OCI-LY1 (cell line): Measurements from ENCODE around the gene PIM1.

ENCODE experiments used
- H2AFZ ChIP-seq: fragments of 200-600 bp; sonication (generic), shearing (Covaris generic); 2 replicates; pipeline ENCODE4 v1.6.0; 2014; ENCODE audit warnings: antibody characterized with exemption, mild to moderate bottlenecking, low read length
- H3F3A ChIP-seq: fragments of 200-600 bp; sonication (generic), shearing (Covaris generic); 2 replicates; pipeline ENCODE4 v1.6.0; 2014; ENCODE audit warnings: mild to moderate bottlenecking, antibody characterized with exemption, low read length, moderate library complexity; ENCODE audit not compliant: insufficient read depth
- H3K27ac ChIP-seq: fragments of 200-600 bp; sonication (generic); 2 replicates; pipeline ENCODE4 v1.5.1; 2014; ENCODE audit warnings: low read length, mixed run types, mild to moderate bottlenecking, low read depth; ENCODE audit not compliant: poor library complexity, severe bottlenecking
- H3K27me3 ChIP-seq: fragments of 200-600 bp; sonication (generic); 2 replicates; pipeline ENCODE4 v1.6.0; 2014; ENCODE audit warnings: antibody characterized with exemption, mild to moderate bottlenecking, low read length, moderate library complexity; ENCODE audit not compliant: insufficient read depth
- H3K36me3 ChIP-seq: fragments of 200-600 bp; sonication (generic); 2 replicates; pipeline ENCODE4 v1.6.1; 2014; ENCODE audit warnings: mild to moderate bottlenecking, antibody characterized with exemption, low read length, moderate library complexity, mixed read lengths; ENCODE audit not compliant: insufficient read depth
- H3K4me1 ChIP-seq: fragments of 200-600 bp; sonication (generic); 2 replicates; pipeline ENCODE4 v1.5.1; 2014; ENCODE audit warnings: mild to moderate bottlenecking, low read length, moderate library complexity; ENCODE audit not compliant: insufficient read depth, severe bottlenecking
- H3K4me2 ChIP-seq: fragments of 200-600 bp; sonication (generic), shearing (Covaris generic); 2 replicates; pipeline ENCODE4 v1.6.1; 2014; ENCODE audit warnings: low read length
- H3K4me3 ChIP-seq: fragments of 200-600 bp; sonication (generic); 2 replicates; pipeline ENCODE4 v1.5.1; 2014; ENCODE audit warnings: low read length, low read depth, mild to moderate bottlenecking, mixed read lengths; ENCODE audit not compliant: poor library complexity, severe bottlenecking
- H3K79me2 ChIP-seq: fragments of 200-600 bp; shearing (Covaris generic); 2 replicates; pipeline ENCODE4 v1.6.1; 2016; ENCODE audit warnings: mixed run types, low read length, mixed read lengths; ENCODE audit not compliant: insufficient read depth
- H3K9ac ChIP-seq: fragments of 200-600 bp; sonication (generic), shearing (Covaris generic); 2 replicates; pipeline ENCODE4 v1.6.1; 2014; ENCODE audit warnings: mild to moderate bottlenecking, low read length, mixed read lengths
- H3K9me2 ChIP-seq: fragments of 200-600 bp; sonication (generic), shearing (Covaris generic); 2 replicates; pipeline ENCODE4 v1.6.1; 2014; ENCODE audit warnings: low read depth, mild to moderate bottlenecking, low read length, mixed read lengths
- H3K9me3 ChIP-seq: fragments of 200-600 bp; shearing (Covaris generic); 2 replicates; pipeline ENCODE4 v1.6.1; 2014; ENCODE audit warnings: low read length, mixed read lengths
- H4K20me1 ChIP-seq: fragments of 200-600 bp; sonication (generic), shearing (Covaris generic); 2 replicates; pipeline ENCODE4 v1.6.0; 2016; ENCODE audit warnings: mild to moderate bottlenecking, low read length; ENCODE audit not compliant: insufficient read depth
- CTCF ChIP-seq: fragments of 200-600 bp; sonication (generic), shearing (Covaris generic); IDR thresholded peaks from 2 replicates; pipeline ENCODE4 v1.5.1; 2017; ENCODE audit warnings: mild to moderate bottlenecking, antibody characterized with exemption, low read length, moderate library complexity, mixed read lengths
- EZH2 ChIP-seq: fragments of 200-600 bp; sonication (generic), shearing (Covaris generic); IDR thresholded peaks from 2 replicates; pipeline ENCODE4 v1.8.0; 2017; ENCODE audit warnings: borderline replicate concordance, mixed run types, mild to moderate bottlenecking, antibody characterized with exemption, low read length, moderate library complexity, mixed read lengths

PIM1 gene

GRCh38 chr6:37172912-37173492 is 3.0 kb downstream of the PIM1 start:
- H3K9me2 ChIP-seq = no peaks in the 10 kb centered on the region
- peak overlapping the region; percentile 93 for H3K27ac ChIP-seq
- peak overlapping the region; percentile 53; the same call in 1 of the 2 replicates for H3K9ac ChIP-seq
- no peaks in the 10 kb centered on the region for H3K27me3 ChIP-seq
- H2AFZ ChIP-seq = no peak overlapping the region
- no peaks in the 10 kb centered on the region for H3K9me3 ChIP-seq
- TF ChIP-seq CTCF = no peak
- H3K4me2 ChIP-seq = peak overlapping the region; percentile 82
- H3K36me3 ChIP-seq = peaks cover 59% of the 10 kb centered on the region
- peaks cover 26% of the 10 kb centered on the region for H3K79me2 ChIP-seq
- peak overlapping the region; percentile 89 for H3K4me3 ChIP-seq
- peaks cover 3% of the 10 kb centered on the region for H4K20me1 ChIP-seq
- peaks cover 32% of the 10 kb centered on the region for H3F3A ChIP-seq
- H3K4me1 ChIP-seq = peaks cover 54% of the 10 kb centered on the region

GRCh38 chr6:37173493-37174195 is 3.7 kb downstream of the PIM1 start:
- Histone ChIP-seq H4K20me1 (peaks cover 3% of the 10 kb centered on the region), H3K27ac (peak overlapping the region; percentile 93)

GRCh38 chr6:37174196-37174514 is 4.2 kb downstream of the PIM1 start:
- H3K27ac ChIP-seq = peak overlapping the region; percentile 93
- H3K9me3 ChIP-seq = no peaks in the 10 kb centered on the region
- peak overlapping the region; percentile 53; the same call in 1 of the 2 replicates for H3K9ac ChIP-seq
- no peaks in the 10 kb centered on the region for H3K9me2 ChIP-seq
- peaks cover 26% of the 10 kb centered on the region for H3K79me2 ChIP-seq
- H3K36me3 ChIP-seq = peaks cover 59% of the 10 kb centered on the region
- peaks cover 44% of the 10 kb centered on the region for H3K4me1 ChIP-seq
- peaks cover 3% of the 10 kb centered on the region for H4K20me1 ChIP-seq
- H3K4me2 ChIP-seq = peak overlapping the region; percentile 82
- peaks cover 32% of the 10 kb centered on the region for H3F3A ChIP-seq
- no peak overlapping the region for H2AFZ ChIP-seq
- no peak for TF ChIP-seq CTCF
- peak overlapping the region; percentile 89 for H3K4me3 ChIP-seq
- no peaks in the 10 kb centered on the region for H3K27me3 ChIP-seq

More at GRCh38 chr6:37173493-37174195, 3.7 kb downstream of the PIM1 start:
- peaks cover 26% of the 10 kb centered on the region for H3K79me2 ChIP-seq
- H3K9ac ChIP-seq = peak overlapping the region; percentile 53; the same call in 1 of the 2 replicates
- peak overlapping the region; percentile 82 for H3K4me2 ChIP-seq
- TF ChIP-seq CTCF = no peak
- no peak for TF ChIP-seq EZH2
- no peaks in the 10 kb centered on the region for H3K27me3 ChIP-seq
- no peaks in the 10 kb centered on the region for H3K9me3 ChIP-seq
- peak overlapping the region; percentile 89 for H3K4me3 ChIP-seq
- peaks cover 59% of the 10 kb centered on the region for H3K36me3 ChIP-seq
- no peak overlapping the region for H2AFZ ChIP-seq
- peaks cover 32% of the 10 kb centered on the region for H3F3A ChIP-seq
- no peaks in the 10 kb centered on the region for H3K9me2 ChIP-seq
- H3K4me1 ChIP-seq = peaks cover 48% of the 10 kb centered on the region
